GM12892 (cell line): ENCODE results near the gene MMP27.

Source experiments
- POLR2A ChIP-seq: IDR thresholded peaks from 2 replicates; pipeline ENCODE4 v1.6.1; 2011; ENCODE audit warnings: low read depth, low read length, control low read depth
- POLR2AphosphoS5 ChIP-seq: IDR thresholded peaks from 2 replicates; pipeline ENCODE4 v1.6.1; 2011; ENCODE audit warnings: low read depth, low read length, control low read depth
- TAF1 ChIP-seq: IDR thresholded peaks from 2 replicates; pipeline ENCODE4 v1.6.1; 2011; ENCODE audit warnings: low read depth, mild to moderate bottlenecking, control low read depth, low read length, borderline replicate concordance

DNA sequence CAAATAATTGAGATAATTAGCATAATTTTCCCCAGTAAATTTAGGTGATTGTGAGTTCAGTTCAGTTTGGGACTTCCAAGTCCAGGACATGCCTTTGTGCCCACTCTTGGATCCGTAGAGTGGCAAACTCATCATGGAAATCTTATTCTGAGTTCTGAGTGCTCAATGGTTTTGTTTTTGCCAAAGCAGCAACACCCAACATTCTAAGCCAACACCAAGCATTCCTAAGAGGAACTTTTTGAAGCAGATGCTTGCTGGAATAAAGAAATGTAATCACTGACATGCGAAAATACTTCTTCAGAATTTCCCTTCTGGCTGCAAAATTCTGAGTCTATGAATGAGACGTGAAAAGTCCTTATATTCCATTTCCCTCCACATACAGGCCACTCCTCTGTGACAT is 10.4 kb downstream of the MMP27 start:
- TF ChIP-seq POLR2A (no peak), POLR2AphosphoS5 (no peak), TAF1 (no peak)
